Neuronal stem cell (in vitro differentiated cells): Measurements from ENCODE around the gene SYNGR2.
A peak's percentile ranks its signal among the peaks of the same experiment; 100 is the strongest.

Experiments used
- DNase-seq: peaks from one replicate; pipeline ENCODE4 v3.0.0-alpha.2; 2013; ENCODE audit warnings: low spot score
- H2AFZ ChIP-seq: one replicate; pipeline ENCODE4 v1.6.1; 2013; ENCODE audit warnings: mild to moderate bottlenecking, low read length, inconsistent platforms
- H2AK5ac ChIP-seq: 2 replicates; pipeline ENCODE4 v1.6.1; 2013; ENCODE audit warnings: low read depth, mild to moderate bottlenecking, inconsistent platforms, low read length, moderate library complexity, mixed read lengths
- H2BK120ac ChIP-seq: 2 replicates; pipeline ENCODE4 v1.6.1; 2013; ENCODE audit warnings: low read depth, mild to moderate bottlenecking, inconsistent platforms, low read length, moderate library complexity, mixed read lengths
- H2BK12ac ChIP-seq: one replicate; pipeline ENCODE4 v1.6.1; 2013; ENCODE audit warnings: low read length, inconsistent platforms
- H2BK15ac ChIP-seq: 2 replicates; pipeline ENCODE4 v1.6.1; 2013; ENCODE audit warnings: mild to moderate bottlenecking, low read length, inconsistent platforms, mixed read lengths
- H2BK5ac ChIP-seq: one replicate; pipeline ENCODE4 v1.6.1; 2013; ENCODE audit warnings: inconsistent platforms, mild to moderate bottlenecking, low read length, moderate library complexity
- H3K14ac ChIP-seq: one replicate; pipeline ENCODE4 v1.6.1; 2013; ENCODE audit warnings: low read length, inconsistent platforms
- H3K18ac ChIP-seq: 2 replicates; pipeline ENCODE4 v1.6.1; 2013; ENCODE audit warnings: low read length, inconsistent platforms
- H3K23ac ChIP-seq: 2 replicates; pipeline ENCODE4 v1.6.1; 2013; ENCODE audit warnings: low read depth, mild to moderate bottlenecking, mixed read lengths, low read length, inconsistent platforms; ENCODE audit not compliant: poor library complexity
- H3K27ac ChIP-seq: replicated peaks from 3 replicates; pipeline ENCODE4 v1.5.1; 2013; ENCODE audit warnings: low read length, inconsistent platforms
- H3K27me3 ChIP-seq, 3 experiments: 2 replicates each; pipeline ENCODE4 v1.6.1; 2013; ENCODE audit warnings: low read length in 3 of 3, mild to moderate bottlenecking in 2 of 3, inconsistent platforms in 1 of 3, low read depth in 1 of 3, mixed read lengths in 1 of 3, moderate library complexity in 1 of 3; ENCODE audit not compliant: control insufficient read depth in 3 of 3, insufficient read depth in 3 of 3
- H3K36me3 ChIP-seq, 2 donors: replicated peaks in 1 of 2; 2 replicates each; pipeline ENCODE4 v1.6.1; 2013; ENCODE audit warnings: low read length in 2 of 2; ENCODE audit not compliant: control insufficient read depth in 2 of 2, insufficient read depth in 2 of 2
- H3K4ac ChIP-seq: 2 replicates; pipeline ENCODE4 v1.6.1; 2013; ENCODE audit warnings: inconsistent platforms, mild to moderate bottlenecking, low read length, moderate library complexity
- H3K4me1 ChIP-seq, 2 donors: 1 replicate in 1 of 2; 2 replicates in 1 of 2; pipeline ENCODE4 v1.6.1; 2013; ENCODE audit warnings: low read length in 2 of 2, low read depth in 1 of 2; ENCODE audit not compliant: control insufficient read depth in 2 of 2, insufficient read depth in 1 of 2
- H3K4me2 ChIP-seq: one replicate; pipeline ENCODE4 v1.6.1; 2013; ENCODE audit warnings: mild to moderate bottlenecking, low read length, inconsistent platforms; ENCODE audit not compliant: insufficient read depth, poor library complexity, severe bottlenecking
- H3K4me3 ChIP-seq, 2 donors: 2 replicates each; pipeline ENCODE4 v1.5.1; 2013; ENCODE audit warnings: low read length in 2 of 2, mild to moderate bottlenecking in 2 of 2, inconsistent platforms in 1 of 2, moderate library complexity in 1 of 2
- H3K79me1 ChIP-seq: one replicate; pipeline ENCODE4 v1.6.1; 2013; ENCODE audit warnings: low read depth, mild to moderate bottlenecking, inconsistent platforms, low read length, moderate library complexity
- H3K9ac ChIP-seq: one replicate; pipeline ENCODE4 v1.6.1; 2013; ENCODE audit warnings: mild to moderate bottlenecking, low read depth, low read length, inconsistent platforms; ENCODE audit not compliant: poor library complexity
- H3K9me3 ChIP-seq, 2 donors: replicated peaks in 1 of 2; 2 replicates each; pipeline versions ENCODE3 to v1.6.1; 2013; ENCODE audit warnings: low read length in 2 of 2, mild to moderate bottlenecking in 2 of 2, inconsistent platforms in 1 of 2, low read depth in 1 of 2, mixed read lengths in 1 of 2, moderate library complexity in 1 of 2; ENCODE audit not compliant: control insufficient read depth in 2 of 2, insufficient read depth in 1 of 2
- H4K8ac ChIP-seq: one replicate; pipeline ENCODE4 v1.6.1; 2013; ENCODE audit warnings: low read depth, mild to moderate bottlenecking, inconsistent platforms, low read length, moderate library complexity
- H4K91ac ChIP-seq: one replicate; pipeline ENCODE4 v1.6.1; 2013; ENCODE audit warnings: low read length, low read depth, mild to moderate bottlenecking, inconsistent platforms; ENCODE audit not compliant: poor library complexity
- WGBS, 2 donors: extraction: QIAGEN DNeasy Blood & Tissue Kit; methylation state at CpG; one replicate each; pipeline ENCODE4 v1.1.7; 2013; ENCODE audit warnings: missing lambda C conversion rate in 2 of 2, mixed read lengths in 1 of 2; ENCODE audit not compliant: insufficient read length in 2 of 2, insufficient replicate concordance in 1 of 2; ENCODE audit errors: extremely low coverage in 2 of 2; 5-methylcytosine and 5-hydroxymethylcytosine counted together

SYNGR2 gene

GRCh38 chr17:78140169-78141051 lies 28.0 kb upstream of the SYNGR2 start:
- H2AFZ ChIP-seq = no peak overlapping the region
- no peak overlapping the region for H3K4ac ChIP-seq
- H2AK5ac ChIP-seq = peak overlapping the region; percentile 97
- peak; percentile 92 for DNase-seq
- H3K4me3 ChIP-seq = no peak overlapping the region
- H3K27me3 ChIP-seq = peaks cover 0 to 32% (median 3%) of the 10 kb centered on the region in 3 experiments
- peaks cover 2% of the 10 kb centered on the region for H3K79me1 ChIP-seq
- H3K9ac ChIP-seq = peak overlapping the region; percentile 70
- peak overlapping the region; percentile 82 for H4K8ac ChIP-seq
- no peaks in the 10 kb centered on the region for H3K36me3 ChIP-seq
- peak overlapping the region; percentile 81 for H2BK120ac ChIP-seq
- no CpG with 5 or more reads among the region's 58 CpGs for WGBS, 2 donors
- peak overlapping the region; percentile 40 for H3K4me2 ChIP-seq
- H2BK12ac ChIP-seq = peak overlapping the region; percentile 22
- no peak overlapping the region for H4K91ac ChIP-seq
- peaks cover 3 to 6% of the 10 kb centered on the region in 2 donors for H3K4me1 ChIP-seq
- H3K9me3 ChIP-seq = no peaks in the 10 kb centered on the region
- H3K23ac ChIP-seq = peak overlapping the region; percentile 98
- H3K14ac ChIP-seq = no peak overlapping the region
- H2BK5ac ChIP-seq = no peak overlapping the region
- H3K18ac ChIP-seq = peak overlapping the region; percentile 95
- peak overlapping the region; percentile 81 for H2BK15ac ChIP-seq
- H3K27ac ChIP-seq = no peak overlapping the region

GRCh38 chr17:78141437-78142118 lies 26.8 kb upstream of the SYNGR2 start:
- Histone ChIP-seq H3K36me3 (no peaks in the 10 kb centered on the region), H4K8ac (no peak overlapping the region), H2BK5ac (no peak overlapping the region), H3K9me3 (peaks cover 0 to 2% of the 10 kb centered on the region in 2 donors), H3K9ac (peak overlapping the region; percentile 44), H3K23ac (peak overlapping the region; percentile 80), H2BK15ac (peak overlapping the region; percentile 81), H3K4me3 (no peak overlapping the region), H2AK5ac (peak overlapping the region; percentile 92), H3K4ac (no peak overlapping the region), H3K18ac (peak overlapping the region; percentile 74), H2BK12ac (peak overlapping the region; percentile 98), H4K91ac (no peak overlapping the region), H3K14ac (peak overlapping the region; percentile 94), H3K79me1 (peaks cover 2% of the 10 kb centered on the region), H2AFZ (no peak overlapping the region), H3K27me3 (peaks cover 0 to 36% (median 3%) of the 10 kb centered on the region in 3 experiments), H3K4me2 (no peak overlapping the region), H3K27ac (no peak overlapping the region), H2BK120ac (peak overlapping the region; percentile 91), H3K4me1 (peaks cover 3 to 6% of the 10 kb centered on the region in 2 donors)
- DNase-seq = no peak
- WGBS, 2 donors = no CpG with 5 or more reads among the region's 20 CpGs

- WGBS, 2 donors = no CpG with 5 or more reads among the region's 16 CpGs
- peaks cover 0 to 2% of the 10 kb centered on the region in 2 donors for H3K9me3 ChIP-seq
- DNase-seq = no peak
These were observed 26.1 kb upstream of the SYNGR2 start for GRCh38 chr17:78142119-78142861.

More at GRCh38 chr17:78142119-78142861, 26.1 kb upstream of the SYNGR2 start:
- no peak overlapping the region for H4K91ac ChIP-seq
- peak overlapping the region; percentile 92 for H2AK5ac ChIP-seq
- H3K18ac ChIP-seq = peak overlapping the region; percentile 19
- H3K9ac ChIP-seq = no peak overlapping the region
- H3K4me3 ChIP-seq = no peak overlapping the region
- no peak overlapping the region for H2AFZ ChIP-seq
- H4K8ac ChIP-seq = no peak overlapping the region
- H3K36me3 ChIP-seq = no peaks in the 10 kb centered on the region
- H2BK12ac ChIP-seq = peak overlapping the region; percentile 2
- H2BK15ac ChIP-seq = peak overlapping the region; percentile 81
- peaks cover 3 to 6% of the 10 kb centered on the region in 2 donors for H3K4me1 ChIP-seq
- peaks cover 2% of the 10 kb centered on the region for H3K79me1 ChIP-seq
- H3K4me2 ChIP-seq = no peak overlapping the region
- H3K23ac ChIP-seq = no peak overlapping the region
- no peak overlapping the region for H3K27ac ChIP-seq
- no peak overlapping the region for H3K14ac ChIP-seq
- H2BK120ac ChIP-seq = no peak overlapping the region
- H2BK5ac ChIP-seq = no peak overlapping the region
- H3K4ac ChIP-seq = no peak overlapping the region
- H3K27me3 ChIP-seq = peaks cover 0 to 42% (median 3%) of the 10 kb centered on the region in 3 experiments
